Measurements from ENCODE around the gene KCTD15.

GRCh38 chr19:33767898-33768413 is 28.7 kb upstream of the KCTD15 start:
- TF ChIP-seq POLR2A (IDR thresholded peaks at IDR 0.05) (no peak), CTCF (IDR thresholded peaks at IDR 0.05) (no peak)
